Measurements from ENCODE around the gene RPL37.
"Not testable (repeated sequence)": the region's sequence is repeated elsewhere in the genome, so short reads cannot be mapped to it uniquely, and the experiment has no call there.

The RPL37 gene

GRCh38 chr5:40787986-40788385 lies 47.0 kb downstream of the RPL37 start:
- no peak overlapping the region for H3K9ac ChIP-seq (ENCODE audit: low read depth, low read length)
- H3K27me3 ChIP-seq (ENCODE audit: insufficient read depth, low read length, poor library complexity), result no peaks in the 10 kb centered on the region
- no peaks in the 10 kb centered on the region for H3K4me1 ChIP-seq (ENCODE audit: insufficient read depth, low read length)
- no peak for ATAC-seq (ENCODE audit: insufficient read depth, low read depth)
- H2AFZ ChIP-seq (ENCODE audit: low read depth, low read length), result no peak overlapping the region
- H3K4me2 ChIP-seq (ENCODE audit: insufficient read depth, low read length), result no peak overlapping the region
- peaks cover 12% of the 10 kb centered on the region for H3K36me3 ChIP-seq (ENCODE audit: insufficient read depth, low read length)
- H3K27ac ChIP-seq (ENCODE audit: low read length), result no peak overlapping the region
- H3K79me2 ChIP-seq (ENCODE audit: insufficient read depth, low read length), result peaks cover 100% of the 10 kb centered on the region
- H3K4me3 ChIP-seq (ENCODE audit: low read depth in 1 of 2, low read length in 2 of 2), result no peak overlapping the region
- H3K9me3 ChIP-seq (ENCODE audit: insufficient read depth, low read length, severe bottlenecking), result peaks cover 2% of the 10 kb centered on the region
- H4K20me1 ChIP-seq (ENCODE audit: insufficient read depth, low read length), result peaks cover 59% of the 10 kb centered on the region
- no peak for TF ChIP-seq EZH2 (IDR thresholded peaks at IDR 0.05; ENCODE audit: borderline replicate concordance, low read depth, low read length, severe bottlenecking)
- no peak for TF ChIP-seq CTCF (IDR thresholded peaks at IDR 0.05; ENCODE audit: borderline replicate concordance, extremely low read depth, low read length, poor library complexity, severe bottlenecking)
- DNase-seq, result no peak

- H3K27ac ChIP-seq (ENCODE audit: low read length); H3K9ac ChIP-seq (ENCODE audit: low read depth, low read length); H3K9me3 ChIP-seq (ENCODE audit: insufficient read depth, low read length, severe bottlenecking); ATAC-seq (ENCODE audit: insufficient read depth, low read depth); H3K27me3 ChIP-seq (ENCODE audit: insufficient read depth, low read length, poor library complexity); H3K4me2 ChIP-seq (ENCODE audit: insufficient read depth, low read length); H2AFZ ChIP-seq (ENCODE audit: low read depth, low read length); H3K4me1 ChIP-seq (ENCODE audit: insufficient read depth, low read length); H3K4me3 ChIP-seq (ENCODE audit: low read depth in 1 of 2, low read length in 2 of 2); DNase-seq: not testable (repeated sequence)
- H3K79me2 ChIP-seq (ENCODE audit: insufficient read depth, low read length), result peaks cover 100% of the 10 kb centered on the region
- H4K20me1 ChIP-seq (ENCODE audit: insufficient read depth, low read length), result peaks cover 65% of the 10 kb centered on the region
- peaks cover 12% of the 10 kb centered on the region for H3K36me3 ChIP-seq (ENCODE audit: insufficient read depth, low read length)
Observed at GRCh38 chr5:40786664-40787063, 48.4 kb downstream of the RPL37 start.

GRCh38 chr5:40784916-40785315 lies 50.1 kb downstream of the RPL37 start:
- Histone ChIP-seq H3K36me3 (ENCODE audit: insufficient read depth, low read length) (peaks cover 12% of the 10 kb centered on the region), H3K9ac (ENCODE audit: low read depth, low read length) (no peak overlapping the region), H3K79me2 (ENCODE audit: insufficient read depth, low read length) (peaks cover 100% of the 10 kb centered on the region), H3K27me3 (ENCODE audit: insufficient read depth, low read length, poor library complexity) (no peaks in the 10 kb centered on the region), H3K4me1 (ENCODE audit: insufficient read depth, low read length) (no peaks in the 10 kb centered on the region), H3K4me2 (ENCODE audit: insufficient read depth, low read length) (no peak overlapping the region), H3K4me3 (ENCODE audit: low read depth in 1 of 2, low read length in 2 of 2) (no peak overlapping the region), H3K27ac (ENCODE audit: low read length) (no peak overlapping the region), H4K20me1 (ENCODE audit: insufficient read depth, low read length) (peaks cover 66% of the 10 kb centered on the region), H3K9me3 (ENCODE audit: insufficient read depth, low read length, severe bottlenecking) (peaks cover 2% of the 10 kb centered on the region), H2AFZ (ENCODE audit: low read depth, low read length) (no peak overlapping the region)
- ATAC-seq (ENCODE audit: insufficient read depth, low read depth), result no peak
- TF ChIP-seq EZH2 (IDR thresholded peaks at IDR 0.05; ENCODE audit: borderline replicate concordance, low read depth, low read length, severe bottlenecking) (no peak), CTCF (IDR thresholded peaks at IDR 0.05; ENCODE audit: borderline replicate concordance, extremely low read depth, low read length, poor library complexity, severe bottlenecking) (no peak)
- no peak for DNase-seq

- H3K9me3 ChIP-seq (ENCODE audit: insufficient read depth, low read length, severe bottlenecking), result peaks cover 2% of the 10 kb centered on the region
- H3K4me1 ChIP-seq (ENCODE audit: insufficient read depth, low read length), result no peaks in the 10 kb centered on the region
- no peak overlapping the region for H3K9ac ChIP-seq (ENCODE audit: low read depth, low read length)
- no peak overlapping the region for H2AFZ ChIP-seq (ENCODE audit: low read depth, low read length)
- H3K27me3 ChIP-seq (ENCODE audit: insufficient read depth, low read length, poor library complexity), result no peaks in the 10 kb centered on the region
- no peak for TF ChIP-seq CTCF (IDR thresholded peaks at IDR 0.05; ENCODE audit: borderline replicate concordance, extremely low read depth, low read length, poor library complexity, severe bottlenecking)
- no peak for TF ChIP-seq EZH2 (IDR thresholded peaks at IDR 0.05; ENCODE audit: borderline replicate concordance, low read depth, low read length, severe bottlenecking)
- ATAC-seq (ENCODE audit: insufficient read depth, low read depth), result no peak
- H3K79me2 ChIP-seq (ENCODE audit: insufficient read depth, low read length), result peaks cover 100% of the 10 kb centered on the region
- peaks cover 10% of the 10 kb centered on the region for H3K36me3 ChIP-seq (ENCODE audit: insufficient read depth, low read length)
- peaks cover 61% of the 10 kb centered on the region for H4K20me1 ChIP-seq (ENCODE audit: insufficient read depth, low read length)
- H3K27ac ChIP-seq (ENCODE audit: low read length), result no peak overlapping the region
- H3K4me3 ChIP-seq (ENCODE audit: low read depth in 1 of 2, low read length in 2 of 2), result no peak overlapping the region
- DNase-seq, result no peak
- H3K4me2 ChIP-seq (ENCODE audit: insufficient read depth, low read length), result no peak overlapping the region
Observed at GRCh38 chr5:40784027-40784653, 50.9 kb downstream of the RPL37 start.
